HG03103 (cell line): ENCODE data around the gene ISG20.

Experiments used
- ATAC-seq: cut with Tn5 transposase; IDR thresholded peaks from one replicate; pipeline ENCODE4 v1.9.1; 2021; ENCODE audit warnings: low read depth; ENCODE audit not compliant: unreplicated experiment

The ISG20 gene

GRCh38 chr15:88638626-88639372 lies at the start of gene ISG20:
TSS of gene ISG20 (plus strand) at chr15:88639016. CDS start at chr15:88639367, 351 bp downstream.
- ATAC-seq = peak; percentile 64

GRCh38 chr15:88590759-88591158 lies 48.1 kb upstream of the ISG20 start:
- ATAC-seq = no peak

GRCh38 chr15:88591384-88591783 lies 47.4 kb upstream of the ISG20 start:
- no peak for ATAC-seq

GRCh38 chr15:88603885-88604284 lies 34.9 kb upstream of the ISG20 start:
- no peak for ATAC-seq

GRCh38 chr15:88604381-88605188 lies 34.2 kb upstream of the ISG20 start:
- ATAC-seq = no peak

- no peak for ATAC-seq
Observed at GRCh38 chr15:88605189-88606069, 33.4 kb upstream of the ISG20 start.

GRCh38 chr15:88606070-88606794 lies 32.6 kb upstream of the ISG20 start:
- no peak for ATAC-seq

- ATAC-seq = no peak
Observed at GRCh38 chr15:88607951-88608350, 30.9 kb upstream of the ISG20 start.

GRCh38 chr15:88608607-88609181 lies 30.1 kb upstream of the ISG20 start:
- ATAC-seq = no peak

GRCh38 chr15:88609344-88610090 lies 29.3 kb upstream of the ISG20 start:
- ATAC-seq = no peak

- ATAC-seq = no peak
Observed at GRCh38 chr15:88610701-88611231, 28.1 kb upstream of the ISG20 start.

GRCh38 chr15:88612186-88612796 lies 26.5 kb upstream of the ISG20 start:
- ATAC-seq = no peak

GRCh38 chr15:88613074-88613944 lies 25.5 kb upstream of the ISG20 start:
- ATAC-seq = no peak

GRCh38 chr15:88615303-88616107 lies 23.3 kb upstream of the ISG20 start:
- ATAC-seq = no peak

GRCh38 chr15:88616240-88616639 lies 22.6 kb upstream of the ISG20 start:
- no peak for ATAC-seq

GRCh38 chr15:88617031-88617722 lies 21.6 kb upstream of the ISG20 start:
- no peak for ATAC-seq
